WTC11 (cell line): ENCODE data around the gene SYT1. TPM values are rescaled to one million over a fixed set of nuclear protein-coding genes. Genes with fewer than 3 reads are reported as not detected.

Experiments
- ATAC-seq: fragments of 200-7000 bp; cut with Tn5 transposase; 2 replicates; pipeline ENCODE4 v1.10.0; 2021; ENCODE audit warnings: mild to moderate bottlenecking, moderate library complexity
- CTCF ChIA-PET: fragments of 300-600 bp; sonication (Branson Sonifier 250); formaldehyde crosslinking; loops from one replicate; lab custom pipeline; 2021; ENCODE audit warnings: antibody characterized with exemption; lab: Charles Lee
- POLR2A ChIA-PET: fragments of 350-600 bp; sonication (Branson Sonifier 250); formaldehyde crosslinking; loops from one replicate; lab custom pipeline; 2021; ENCODE audit warnings: antibody characterized with exemption; lab: Charles Lee
- DNase-seq: peaks from one replicate; pipeline ENCODE4 v3.0.0; 2021; ENCODE audit warnings: low spot score
- H3K27ac Mint-ChIP-seq: 2 replicates; pipeline ENCODE4 v1.8.0; 2021; ENCODE audit warnings: mixed read lengths
- H3K27me3 Mint-ChIP-seq: 2 replicates; pipeline ENCODE4 v1.8.0; 2021; ENCODE audit warnings: low read depth, mild to moderate bottlenecking, moderate library complexity, mixed read lengths
- H3K36me3 Mint-ChIP-seq: 2 replicates; pipeline ENCODE4 v1.8.0; 2021; ENCODE audit warnings: mixed read lengths
- H3K4me1 Mint-ChIP-seq: 2 replicates; pipeline ENCODE4 v1.8.0; 2022; ENCODE audit warnings: mixed read lengths
- H3K4me3 Mint-ChIP-seq: 2 replicates; pipeline ENCODE4 v1.8.0; 2021; ENCODE audit warnings: mild to moderate bottlenecking, moderate library complexity, mixed read lengths
- H3K9me3 Mint-ChIP-seq: 2 replicates; pipeline ENCODE4 v1.8.0; 2021; ENCODE audit warnings: mixed read lengths
- ATF2 ChIP-seq: sonication (generic); formaldehyde crosslinking; IDR thresholded peaks from 2 replicates; pipeline ENCODE4 v1.8.1; 2022; ENCODE audit warnings: low read depth, missing genetic modification reagents, borderline replicate concordance
- ATF6 ChIP-seq: sonication (generic); formaldehyde crosslinking; IDR thresholded peaks from 2 replicates; pipeline ENCODE4 v1.8.1; 2023; ENCODE audit warnings: mild to moderate bottlenecking, missing genetic modification reagents
- CBFB ChIP-seq: sonication (generic); formaldehyde crosslinking; IDR thresholded peaks from 2 replicates; pipeline ENCODE4 v1.8.1; 2022; ENCODE audit warnings: mild to moderate bottlenecking, low read depth, missing genetic modification reagents
- CDX4 ChIP-seq: fragments of 250-450 bp; sonication (Bioruptor Pico); IDR thresholded peaks from 2 replicates; pipeline ENCODE4 v1.9.0; 2021; ENCODE audit warnings: moderate library complexity, mild to moderate bottlenecking, inconsistent platforms, borderline replicate concordance
- CREB1 ChIP-seq: sonication (generic); formaldehyde crosslinking; IDR thresholded peaks from 2 replicates; pipeline ENCODE4 v1.8.0; 2023; ENCODE audit warnings: mild to moderate bottlenecking, missing genetic modification reagents
- E2F4 ChIP-seq: sonication (generic); formaldehyde crosslinking; IDR thresholded peaks from 2 replicates; pipeline ENCODE4 v1.8.1; 2022; ENCODE audit warnings: low read depth, mild to moderate bottlenecking, moderate library complexity, missing genetic modification reagents, borderline replicate concordance
- ELF4 ChIP-seq: sonication (generic); formaldehyde crosslinking; IDR thresholded peaks from 2 replicates; pipeline ENCODE4 v1.8.1; 2022; ENCODE audit warnings: low read depth, mild to moderate bottlenecking, moderate library complexity, missing genetic modification reagents
- EMX1 ChIP-seq: fragments of 250-450 bp; sonication (Bioruptor Pico); IDR thresholded peaks from 2 replicates; pipeline ENCODE4 v1.8.0; 2021; ENCODE audit warnings: mild to moderate bottlenecking
- ESRRA ChIP-seq: sonication (generic); formaldehyde crosslinking; IDR thresholded peaks from 2 replicates; pipeline ENCODE4 v1.8.1; 2022; ENCODE audit warnings: mild to moderate bottlenecking, missing genetic modification reagents, borderline replicate concordance
- FOXP4 ChIP-seq: sonication (generic); formaldehyde crosslinking; IDR thresholded peaks from 2 replicates; pipeline ENCODE4 v1.8.0; 2022; ENCODE audit warnings: mild to moderate bottlenecking, missing genetic modification reagents
- GABPB1 ChIP-seq: sonication (generic); formaldehyde crosslinking; IDR thresholded peaks from 2 replicates; pipeline ENCODE4 v1.8.1; 2023; ENCODE audit warnings: mild to moderate bottlenecking, missing genetic modification reagents
- HMGXB4 ChIP-seq: sonication (generic); formaldehyde crosslinking; IDR thresholded peaks from 2 replicates; pipeline ENCODE4 v1.8.1; 2023; ENCODE audit warnings: mild to moderate bottlenecking, moderate library complexity, missing genetic modification reagents
- MAX ChIP-seq: sonication (generic); formaldehyde crosslinking; IDR thresholded peaks from 2 replicates; pipeline ENCODE4 v1.8.0; 2022; ENCODE audit warnings: mild to moderate bottlenecking, missing genetic modification reagents
- MXD4 ChIP-seq: fragments of 250-450 bp; sonication (Bioruptor Pico); IDR thresholded peaks from 2 replicates; pipeline ENCODE4 v1.8.0; 2021; ENCODE audit warnings: mild to moderate bottlenecking, moderate library complexity, borderline replicate concordance
- NFATC4 ChIP-seq: fragments of 250-450 bp; sonication (Bioruptor Pico); IDR thresholded peaks from 2 replicates; pipeline ENCODE4 v1.9.0; 2021; ENCODE audit warnings: mild to moderate bottlenecking
- NFE2L1 ChIP-seq: sonication (generic); formaldehyde crosslinking; IDR thresholded peaks from 2 replicates; pipeline ENCODE4 v1.8.1; 2023; ENCODE audit warnings: missing genetic modification reagents
- NR3C1 ChIP-seq: sonication (generic); formaldehyde crosslinking; conservative IDR thresholded peaks from 2 replicates; pipeline ENCODE4 v1.8.1; 2023; ENCODE audit warnings: low read depth, mild to moderate bottlenecking, missing genetic modification reagents
- RELA ChIP-seq: sonication (generic); formaldehyde crosslinking; IDR thresholded peaks from 2 replicates; pipeline ENCODE4 v1.8.1; 2022; ENCODE audit warnings: missing genetic modification reagents, mild to moderate bottlenecking, borderline replicate concordance
- ZBTB21 ChIP-seq: sonication (generic); formaldehyde crosslinking; IDR thresholded peaks from 2 replicates; pipeline ENCODE4 v1.8.1; 2023; ENCODE audit warnings: mild to moderate bottlenecking, missing genetic modification reagents, borderline replicate concordance
- ZNF138 ChIP-seq: sonication (generic); formaldehyde crosslinking; conservative IDR thresholded peaks from 2 replicates; pipeline ENCODE4 v1.8.1; 2022; ENCODE audit warnings: mild to moderate bottlenecking, moderate library complexity, missing genetic modification reagents
- ZNF263 ChIP-seq: sonication (generic); formaldehyde crosslinking; IDR thresholded peaks from 2 replicates; pipeline ENCODE4 v1.8.1; 2022; ENCODE audit warnings: low read depth, mild to moderate bottlenecking, moderate library complexity, missing genetic modification reagents
- total RNA-seq: library from RNA; stranded (reverse); gene quantifications from 3 replicates; pipeline ENCODE4 v1.2.3, GENCODE V29; 2021

SYT1 gene
- total RNA-seq, 1 experiment from 2014 or later, result 45.2 TPM

GRCh38 chr12:79409562-79409961 lies 545.0 kb downstream of the SYT1 start:
- H3K36me3 Mint-ChIP-seq, result no peaks in the 10 kb centered on the region
- DNase-seq (no peak), ATAC-seq (no peak)
- CTCF ChIA-PET, result no interaction called here
- H3K9me3 Mint-ChIP-seq, result no peaks in the 10 kb centered on the region
- TF ChIP-seq RELA, result no peak
- no peak for TF ChIP-seq NFATC4
- no peak for TF ChIP-seq ATF2
- TF ChIP-seq NFE2L1 (CRISPR knock-in tag), result no peak
- no peak for TF ChIP-seq MAX (CRISPR knock-in tag)
- TF ChIP-seq ELF4 (CRISPR knock-in tag), result no peak
- TF ChIP-seq NR3C1, result no peak
- TF ChIP-seq HMGXB4 (CRISPR knock-in tag), result no peak
- H3K27ac Mint-ChIP-seq, result peak overlapping the region; percentile 88
- H3K27me3 Mint-ChIP-seq, result no peaks in the 10 kb centered on the region
- no peak overlapping the region for H3K4me3 Mint-ChIP-seq
- H3K4me1 Mint-ChIP-seq, result peaks cover 32% of the 10 kb centered on the region
- POLR2A ChIA-PET, result no interaction called here

GRCh38 chr12:79411791-79412190 lies 547.2 kb downstream of the SYT1 start:
- ATAC-seq, result no peak
- Mint-ChIP-seq H3K36me3 (no peaks in the 10 kb centered on the region), H3K4me1 (peaks cover 42% of the 10 kb centered on the region), H3K27me3 (no peaks in the 10 kb centered on the region), H3K4me3 (no peak overlapping the region), H3K27ac (no peak overlapping the region), H3K9me3 (no peaks in the 10 kb centered on the region)
- no peak for TF ChIP-seq ELF4 (CRISPR knock-in tag)
- no peak for TF ChIP-seq RELA
- TF ChIP-seq FOXP4, result no peak
- TF ChIP-seq MXD4, result no peak
- TF ChIP-seq CDX4 (CRISPR knock-in tag), result no peak
- TF ChIP-seq E2F4 (CRISPR knock-in tag), result no peak
- no peak for TF ChIP-seq ESRRA (CRISPR knock-in tag)
- no peak for TF ChIP-seq GABPB1 (CRISPR knock-in tag)
- TF ChIP-seq CREB1 (CRISPR knock-in tag), result no peak
- no peak for TF ChIP-seq ZNF263 (CRISPR knock-in tag)
- TF ChIP-seq ATF6 (CRISPR knock-in tag), result no peak
- no peak for TF ChIP-seq ZBTB21 (CRISPR knock-in tag)
- no peak for TF ChIP-seq EMX1 (CRISPR knock-in tag)
- TF ChIP-seq CBFB (CRISPR knock-in tag), result no peak
- no peak for TF ChIP-seq ZNF138
- no peak for DNase-seq
- ChIA-PET CTCF (no interaction called here), POLR2A (interaction anchor here (0.6 kb wide), 1 partner anchor 38 kb away, joined by 3 read pairs; no protein-coding TSS in a partner anchor)
